Liver (tissue), 9 donors: ENCODE results near the gene SERTAD2. TPM values are rescaled to one million over a fixed set of nuclear protein-coding genes. Genes with fewer than 3 reads are reported as not detected.

ENCODE experiments used
- DNase-seq: peaks from one replicate; pipeline ENCODE4 v3.0.0-alpha.2; 2017; ENCODE audit warnings: low spot score
- H3K27ac ChIP-seq, 2 donors: one replicate each; pipeline ENCODE4 v1.7.0; 2013; ENCODE audit warnings: inconsistent platforms in 2 of 2, low read length in 2 of 2, control low read depth in 1 of 2, low read depth in 1 of 2, mild to moderate bottlenecking in 1 of 2
- H3K27me3 ChIP-seq, 4 donors: one replicate each; pipeline versions ENCODE4 v1.6.1 to v1.7.0; 2013; ENCODE audit warnings: low read length in 3 of 4, inconsistent platforms in 1 of 4, mild to moderate bottlenecking in 1 of 4, moderate library complexity in 1 of 4; ENCODE audit not compliant: control insufficient read depth in 4 of 4, insufficient read depth in 4 of 4
- H3K36me3 ChIP-seq, 4 donors: one replicate each; pipeline versions ENCODE4 v1.6.1 to v1.7.0; 2013; ENCODE audit warnings: low read length in 3 of 4, mild to moderate bottlenecking in 3 of 4, low read depth in 1 of 4, moderate library complexity in 1 of 4; ENCODE audit not compliant: control insufficient read depth in 4 of 4, insufficient read depth in 3 of 4
- H3K4me1 ChIP-seq, 4 donors: one replicate each; pipeline versions ENCODE4 v1.6.1 to v1.7.0; 2013; ENCODE audit warnings: low read length in 3 of 4, mild to moderate bottlenecking in 3 of 4, moderate library complexity in 1 of 4; ENCODE audit not compliant: control insufficient read depth in 4 of 4, insufficient read depth in 4 of 4
- H3K4me3 ChIP-seq, 3 donors: one replicate each; pipeline versions ENCODE4 v1.6.1 to v1.7.0; 2013; ENCODE audit warnings: low read length in 3 of 3, control low read depth in 1 of 3, low read depth in 1 of 3, mild to moderate bottlenecking in 1 of 3
- H3K9ac ChIP-seq, 2 donors: one replicate each; pipeline ENCODE4 v1.7.0; 2013; ENCODE audit warnings: low read length in 2 of 2, mild to moderate bottlenecking in 2 of 2, moderate library complexity in 2 of 2, control low read depth in 1 of 2, low read depth in 1 of 2
- H3K9me3 ChIP-seq, 4 donors: one replicate each; pipeline versions ENCODE4 v1.6.1 to v1.7.0; 2013; ENCODE audit warnings: low read length in 3 of 4; ENCODE audit not compliant: control insufficient read depth in 4 of 4
- ATF3 ChIP-seq: IDR thresholded peaks from 2 replicates; pipeline ENCODE4 v1.6.1; 2016; ENCODE audit warnings: antibody characterized with exemption
- CTCF ChIP-seq: fragments of 150-350 bp; IDR thresholded peaks from 2 replicates; pipeline ENCODE4 v1.5.1; 2017; ENCODE audit warnings: improper control_type of control experiment, low read depth, low read length; ENCODE audit not compliant: missing input control
- EGR1 ChIP-seq, 2 donors: IDR thresholded peaks; 2 replicates each; pipeline ENCODE4 v1.6.1; 2016 to 2018; ENCODE audit warnings: antibody characterized with exemption in 2 of 2, low read depth in 2 of 2
- FOXA2 ChIP-seq: IDR thresholded peaks from 2 replicates; pipeline ENCODE4 v1.6.1; 2016; ENCODE audit warnings: antibody characterized with exemption
- GABPA ChIP-seq, 2 donors: IDR thresholded peaks in 1 of 2; conservative IDR thresholded peaks in 1 of 2; 2 replicates each; pipeline ENCODE4 v1.6.1; 2016; ENCODE audit warnings: antibody characterized with exemption in 2 of 2, mild to moderate bottlenecking in 1 of 2, moderate library complexity in 1 of 2
- HNF4G ChIP-seq: IDR thresholded peaks from 2 replicates; pipeline ENCODE4 v1.6.1; 2016; ENCODE audit warnings: antibody characterized with exemption
- JUND ChIP-seq, 2 donors: IDR thresholded peaks; 2 replicates each; pipeline ENCODE4 v1.6.1; 2016; ENCODE audit warnings: antibody characterized with exemption in 2 of 2
- NR2F2 ChIP-seq: IDR thresholded peaks from 2 replicates; pipeline ENCODE4 v1.6.1; 2016; ENCODE audit warnings: antibody characterized with exemption
- RAD21 ChIP-seq, 2 donors: IDR thresholded peaks; 2 replicates each; pipeline ENCODE4 v1.6.1; 2016; ENCODE audit warnings: antibody characterized with exemption in 2 of 2, mild to moderate bottlenecking in 2 of 2
- REST ChIP-seq: IDR thresholded peaks from 2 replicates; pipeline ENCODE4 v1.6.1; 2016; ENCODE audit warnings: antibody characterized with exemption, mild to moderate bottlenecking
- RXRA ChIP-seq, 2 donors: IDR thresholded peaks; 2 replicates each; pipeline ENCODE4 v1.6.1; 2017 to 2018; ENCODE audit warnings: antibody characterized with exemption in 2 of 2, mild to moderate bottlenecking in 1 of 2
- SP1 ChIP-seq: IDR thresholded peaks from 2 replicates; pipeline ENCODE4 v1.6.1; 2018; ENCODE audit warnings: antibody characterized with exemption, mild to moderate bottlenecking
- YY1 ChIP-seq: IDR thresholded peaks from 2 replicates; pipeline ENCODE4 v1.6.1; 2016; ENCODE audit warnings: antibody characterized with exemption, mild to moderate bottlenecking
- ZBTB33 ChIP-seq: IDR thresholded peaks from 2 replicates; pipeline ENCODE4 v1.6.1; 2016; ENCODE audit warnings: antibody characterized with exemption
- WGBS: extraction: QIAGEN DNeasy Blood & Tissue Kit; methylation state at CpG from one replicate; pipeline ENCODE4 v1.1.7; 2013; 5-methylcytosine and 5-hydroxymethylcytosine counted together
- polyA plus RNA-seq, 2 donors: library from polyadenylated mRNA; stranded (reverse) in 1 of 2; unstranded in 1 of 2; fragments of 200-250 nt in 1 of 2; fragments of >200 nt in 1 of 2; fragmentation: Nextera tagmentation in 1 of 2; extraction: Ambion mirVana in 1 of 2; gene quantifications; one replicate each; pipeline versions ENCODE4 v1.2.1 to v1.2.3, GENCODE V29; 2013 to 2015
- total RNA-seq, 2 donors: library from RNA; depleted of rRNA; stranded (reverse); fragments of >200 nt; gene quantifications; one replicate each; pipeline ENCODE4 v1.2.3, GENCODE V29; 2014
- donor health status: healthy.
- donor health status: healthy.
- donor health status: healthy.
- donor health status: healthy.
- donor health status: healthy.

The SERTAD2 gene
- total and polyA plus RNA-seq, 4 donors = 5.1 to 13.3 (median 6.4) TPM

GRCh38 chr2:64696636-64697035, 42.9 kb upstream of the SERTAD2 start:
- WGBS = 99% methylated on average over 1 of the region's 1 CpG
- no peaks in the 10 kb centered on the region for H3K9me3 ChIP-seq

GRCh38 chr2:64695721-64696261, 42.1 kb upstream of the SERTAD2 start:
- no peaks in the 10 kb centered on the region for H3K36me3 ChIP-seq
- peaks cover 5 to 15% (median 7%) of the 10 kb centered on the region in 4 donors for H3K4me1 ChIP-seq
- no peaks in the 10 kb centered on the region for H3K9me3 ChIP-seq
- TF ChIP-seq HNF4G (no peak), EGR1 (IDR thresholded peaks at IDR 0.05; ENCODE audit: low read depth in 2 of 2) (no peak), RAD21 (IDR thresholded peaks at IDR 0.05) (no peak), YY1 (no peak), SP1 (no peak), JUND (IDR thresholded peaks at IDR 0.05) (no peak), CTCF (no peak), REST (no peak), GABPA (IDR thresholded peaks at IDR 0.05 in 1 of 2, conservative IDR thresholded peaks at IDR 0.05 in 1 of 2) (no peak)
- DNase-seq = no peak
- H3K27me3 ChIP-seq = no peaks in the 10 kb centered on the region
- H3K9ac ChIP-seq = no peak overlapping the region
- H3K4me3 ChIP-seq = no peak overlapping the region
- 86% methylated on average over 1 of the region's 1 CpG for WGBS
- no peak overlapping the region for H3K27ac ChIP-seq

More at GRCh38 chr2:64696636-64697035, 42.9 kb upstream of the SERTAD2 start:
- H3K4me3 ChIP-seq = no peak overlapping the region
- TF ChIP-seq YY1 = no peak
- no peak for TF ChIP-seq REST
- no peak for TF ChIP-seq FOXA2
- TF ChIP-seq NR2F2 = no peak
- no peak for TF ChIP-seq EGR1 (IDR thresholded peaks at IDR 0.05; ENCODE audit: low read depth in 2 of 2)
- TF ChIP-seq ZBTB33 = no peak
- TF ChIP-seq RAD21 (IDR thresholded peaks at IDR 0.05) = no peak
- TF ChIP-seq RXRA (IDR thresholded peaks at IDR 0.05) = no peak
- TF ChIP-seq GABPA (IDR thresholded peaks at IDR 0.05 in 1 of 2, conservative IDR thresholded peaks at IDR 0.05 in 1 of 2) = no peak
- TF ChIP-seq ATF3 = no peak
- DNase-seq = no peak
- peaks cover 5 to 15% (median 7%) of the 10 kb centered on the region in 4 donors for H3K4me1 ChIP-seq
- H3K9ac ChIP-seq = no peak overlapping the region
- H3K36me3 ChIP-seq = no peaks in the 10 kb centered on the region
- H3K27me3 ChIP-seq = no peaks in the 10 kb centered on the region
- H3K27ac ChIP-seq = no peak overlapping the region
